ENCODE results near the gene ATG16L1. TPM values are rescaled to one million over a fixed set of nuclear protein-coding genes. Genes with fewer than 3 reads are reported as not detected.
"Not testable (repeated sequence)": the region's sequence is repeated elsewhere in the genome, so short reads cannot be mapped to it uniquely, and the experiment has no call there.

Gene ATG16L1
- total and polyA plus RNA-seq, 3 experiments from 2014 or later: 19.5 to 34.2 (median 32.0) TPM

DNA sequence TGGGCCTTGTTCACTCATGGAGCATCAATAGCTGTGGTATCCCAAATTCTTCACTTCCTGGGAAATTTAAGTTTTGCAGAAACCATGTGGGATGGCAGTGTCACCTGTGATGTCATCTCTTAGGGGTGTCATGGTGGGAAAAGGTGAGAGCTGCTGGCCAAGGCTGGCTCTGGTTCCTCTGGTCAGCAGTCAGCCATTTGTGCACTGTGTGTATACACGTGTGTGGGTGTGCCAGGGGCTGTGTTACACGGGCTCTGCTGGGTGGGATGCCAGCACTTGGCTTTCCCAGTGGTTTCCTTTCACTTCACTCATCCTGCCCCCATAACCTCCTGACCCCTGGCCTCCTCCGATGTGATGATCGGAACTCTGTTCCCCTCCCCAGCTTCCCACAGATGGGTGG, 77.4 kb downstream of the ATG16L1 start:
- Histone ChIP-seq H3K27ac (ENCODE audit: low read depth, low read length) (no peak overlapping the region), H3K4me3 (ENCODE audit: low read length) (no peak overlapping the region), H3K36me3 (ENCODE audit: insufficient read depth, low read length) (no peaks in the 10 kb centered on the region), H3K9me3 (ENCODE audit: low read length) (no peaks in the 10 kb centered on the region), H3K27me3 (ENCODE audit: insufficient read depth, low read length, poor library complexity, severe bottlenecking) (no peaks in the 10 kb centered on the region), H3K4me1 (ENCODE audit: insufficient read depth, low read length) (peaks cover 45% of the 10 kb centered on the region)
- ChIA-PET POLR2A (no interaction called here), CTCF (interaction anchor here (0.9 to 1.2 kb wide), 2 partner anchors 9 to 25 kb away, joined by 3 to 4 read pairs; partner anchors contain the start of gene DGKD)
- Mint-ChIP-seq H3K4me3 (no peak overlapping the region), H3K9me3 (peaks cover 0 to 2% (median 0%) of the 10 kb centered on the region in 5 donors), H3K27me3 (no peaks in the 10 kb centered on the region), H3K36me3 (peaks cover 0 to 4% (median 0%) of the 10 kb centered on the region in 3 donors), H3K4me1 (peaks cover 32 to 42% (median 37%) of the 10 kb centered on the region in 3 donors), H3K27ac (peak overlapping the region in 3 of 8 donors; percentile 69 to 71 (median 70))
- DNase-seq: no peak

DNA sequence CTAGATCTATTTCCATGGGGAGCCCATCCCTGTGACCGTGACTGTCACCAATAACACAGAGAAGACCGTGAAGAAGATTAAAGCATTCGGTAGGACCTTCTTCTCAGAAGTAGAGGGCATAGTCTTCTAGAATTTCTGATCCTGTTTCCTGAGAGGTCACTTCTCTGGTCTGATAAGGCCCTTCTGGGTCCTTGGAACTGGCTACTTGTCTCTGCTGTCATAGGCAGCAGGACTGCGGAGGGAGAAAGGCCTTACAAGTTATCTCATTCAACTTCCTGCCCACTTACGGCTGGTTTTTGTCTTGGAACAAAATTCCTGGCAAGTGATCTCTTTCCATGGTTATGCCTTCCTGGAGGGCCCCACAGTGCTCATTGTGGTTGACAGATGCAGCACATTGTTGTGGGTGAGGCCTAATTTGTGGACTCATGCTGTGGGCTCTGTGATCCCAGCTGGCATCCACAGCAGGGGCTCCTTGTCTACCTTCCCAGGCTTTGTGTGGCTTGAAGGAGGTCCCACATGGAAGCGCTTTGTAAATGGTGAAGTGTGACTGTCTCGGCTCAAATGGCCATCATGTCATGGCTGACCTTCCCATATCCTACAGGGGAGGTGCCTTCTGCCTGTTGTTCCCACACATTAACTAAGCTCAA, 78.1 kb downstream of the ATG16L1 start:
- no peaks in the 10 kb centered on the region for H3K9me3 Mint-ChIP-seq
- DNase-seq: no peak
- no peaks in the 10 kb centered on the region for H3K9me3 ChIP-seq (ENCODE audit: low read length)
- peaks cover 51% of the 10 kb centered on the region for H3K4me1 ChIP-seq (ENCODE audit: insufficient read depth, low read length)
- H3K27ac Mint-ChIP-seq: peak overlapping the region in 6 of 8 donors; percentile 51 to 77 (median 70)
- no peaks in the 10 kb centered on the region for H3K27me3 ChIP-seq (ENCODE audit: insufficient read depth, low read length, poor library complexity, severe bottlenecking)
- no peak overlapping the region for H3K27ac ChIP-seq (ENCODE audit: low read depth, low read length)
- no peaks in the 10 kb centered on the region for H3K27me3 Mint-ChIP-seq
- peaks cover 0 to 2% (median 0%) of the 10 kb centered on the region in 3 donors for H3K36me3 Mint-ChIP-seq
- no peaks in the 10 kb centered on the region for H3K36me3 ChIP-seq (ENCODE audit: insufficient read depth, low read length)
- CTCF ChIA-PET: interaction anchor here (1.2 to 3.3 kb wide), 3 partner anchors 9 to 24 kb away, joined by 3 to 18 read pairs (median 9); partner anchors contain the start of gene DGKD
- peaks cover 32 to 49% (median 41%) of the 10 kb centered on the region in 3 donors for H3K4me1 Mint-ChIP-seq
- peak overlapping the region in 1 of 7 donors; percentile 6 for H3K4me3 Mint-ChIP-seq
- POLR2A ChIA-PET: no interaction called here
- H3K4me3 ChIP-seq (ENCODE audit: low read length): no peak overlapping the region

DNA sequence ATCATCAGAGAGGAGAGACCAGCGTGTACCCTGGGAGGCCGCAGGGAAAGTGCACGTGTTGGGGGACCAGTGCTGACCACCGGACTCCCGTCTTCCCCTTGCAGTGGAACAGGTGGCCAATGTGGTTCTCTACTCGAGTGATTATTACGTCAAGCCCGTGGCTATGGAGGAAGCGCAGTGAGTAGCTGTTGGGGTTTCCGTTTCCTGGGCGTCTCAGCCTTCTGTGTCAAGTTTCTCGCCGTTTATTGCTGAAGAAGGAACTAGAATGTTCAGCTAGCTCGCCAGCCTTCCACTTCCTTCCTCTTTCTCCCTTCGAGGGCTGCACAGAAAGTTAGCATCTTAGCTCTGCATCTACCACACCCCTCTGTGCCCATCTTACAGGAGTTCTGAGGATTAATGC, 80.1 kb downstream of the ATG16L1 start:
- H3K4me1 Mint-ChIP-seq: peaks cover 32 to 62% (median 50%) of the 10 kb centered on the region in 3 donors
- H3K4me3 Mint-ChIP-seq: peak overlapping the region; percentile 5 to 81 (median 72)
- Histone ChIP-seq H3K36me3 (ENCODE audit: insufficient read depth, low read length) (no peaks in the 10 kb centered on the region), H3K4me1 (ENCODE audit: insufficient read depth, low read length) (peaks cover 59% of the 10 kb centered on the region), H3K27me3 (ENCODE audit: insufficient read depth, low read length, poor library complexity, severe bottlenecking) (no peaks in the 10 kb centered on the region), H3K4me3 (ENCODE audit: low read length) (peak overlapping the region; percentile 12), H3K27ac (ENCODE audit: low read depth, low read length) (peak overlapping the region; percentile 48), H3K9me3 (ENCODE audit: low read length) (no peaks in the 10 kb centered on the region)
- peaks cover 0 to 2% (median 0%) of the 10 kb centered on the region in 3 donors for H3K36me3 Mint-ChIP-seq
- H3K27me3 Mint-ChIP-seq: no peaks in the 10 kb centered on the region
- CTCF ChIA-PET: interaction anchor here (0.8 to 3.3 kb wide), 10 partner anchors 10 to 112 kb away, joined by 3 to 18 read pairs (median 6); partner anchors contain the start of genes ATG16L1 and DGKD
- no peaks in the 10 kb centered on the region for H3K9me3 Mint-ChIP-seq
- peak; percentile 59 to 86 (median 84) for DNase-seq
- POLR2A ChIA-PET: interaction anchor here (0.6 to 2.0 kb wide), 13 partner anchors 9 to 1654 kb away, joined by 3 to 12 read pairs (median 4); partner anchors contain the start of gene DGKD
- peak overlapping the region; percentile 85 to 99 (median 98) for H3K27ac Mint-ChIP-seq

DNA sequence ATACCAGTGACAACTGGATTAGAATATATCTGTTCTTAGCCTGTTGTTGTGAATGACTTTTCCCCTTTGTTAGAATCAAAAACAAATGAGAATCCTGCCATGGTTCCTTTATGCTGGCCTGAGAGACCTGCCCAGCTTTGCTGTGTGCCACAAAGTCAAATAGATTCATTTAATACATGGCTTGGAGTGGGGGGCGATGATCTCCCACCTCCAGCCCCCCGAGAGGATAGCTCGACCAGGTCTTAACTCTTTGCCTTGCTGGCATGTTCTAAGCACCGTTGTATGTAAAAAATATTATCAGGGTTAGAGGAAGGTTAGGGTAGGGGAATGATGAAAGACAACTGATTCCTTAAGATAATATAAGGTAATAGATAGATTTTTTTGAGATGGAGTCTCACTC, 80.7 kb downstream of the ATG16L1 start:
- Histone ChIP-seq H3K9me3 (ENCODE audit: low read length) (no peaks in the 10 kb centered on the region), H3K36me3 (ENCODE audit: insufficient read depth, low read length) (no peaks in the 10 kb centered on the region), H3K27ac (ENCODE audit: low read depth, low read length) (peak overlapping the region; percentile 34), H3K4me1 (ENCODE audit: insufficient read depth, low read length) (peaks cover 59% of the 10 kb centered on the region), H3K4me3 (ENCODE audit: low read length) (peak overlapping the region; percentile 12), H3K27me3 (ENCODE audit: insufficient read depth, low read length, poor library complexity, severe bottlenecking) (no peaks in the 10 kb centered on the region)
- ChIA-PET POLR2A (interaction anchor here (0.6 to 2.0 kb wide), 11 partner anchors 15 to 1655 kb away, joined by 3 to 12 read pairs (median 5); partner anchors contain the start of gene DGKD), CTCF (interaction anchor here (1.2 to 3.3 kb wide), 8 partner anchors 10 to 111 kb away, joined by 3 to 18 read pairs (median 8); partner anchors contain the start of genes ATG16L1 and DGKD)
- Mint-ChIP-seq H3K4me1 (peaks cover 32 to 62% (median 50%) of the 10 kb centered on the region in 3 donors), H3K9me3 (no peaks in the 10 kb centered on the region), H3K36me3 (peaks cover 0 to 2% (median 0%) of the 10 kb centered on the region in 3 donors), H3K27ac (peak overlapping the region; percentile 85 to 99 (median 98)), H3K27me3 (no peaks in the 10 kb centered on the region), H3K4me3 (peak overlapping the region in 6 of 7 donors; percentile 64 to 81 (median 76))
- no peak for DNase-seq

DNA sequence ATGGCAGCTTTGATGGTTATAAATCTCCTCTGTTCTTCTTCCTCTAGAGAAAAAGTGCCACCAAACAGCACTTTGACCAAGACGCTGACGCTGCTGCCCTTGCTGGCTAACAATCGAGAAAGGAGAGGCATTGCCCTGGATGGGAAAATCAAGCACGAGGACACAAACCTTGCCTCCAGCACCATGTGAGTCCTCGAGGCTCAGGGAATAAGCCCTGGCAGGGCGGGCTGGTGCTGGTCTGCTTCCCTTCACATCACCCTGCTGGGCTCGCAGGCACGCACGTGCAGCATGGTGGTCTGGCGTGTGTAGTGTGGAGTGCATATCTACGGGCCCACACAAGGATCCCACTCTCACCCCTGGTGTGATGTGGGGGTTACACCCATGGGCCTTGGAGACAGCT, 83.4 kb downstream of the ATG16L1 start:
- H3K9me3 Mint-ChIP-seq: no peaks in the 10 kb centered on the region
- H3K4me3 Mint-ChIP-seq: no peak overlapping the region
- H3K36me3 Mint-ChIP-seq: peaks cover 0 to 2% (median 0%) of the 10 kb centered on the region in 3 donors
- H3K27ac Mint-ChIP-seq: peak overlapping the region in 4 of 8 donors; percentile 17 to 71 (median 35)
- ChIA-PET POLR2A (no interaction called here), CTCF (interaction anchor here (0.8 kb wide), 1 partner anchor 19 kb away, joined by 3 read pairs; no protein-coding TSS in a partner anchor)
- no peaks in the 10 kb centered on the region for H3K36me3 ChIP-seq (ENCODE audit: insufficient read depth, low read length)
- no peaks in the 10 kb centered on the region for H3K9me3 ChIP-seq (ENCODE audit: low read length)
- H3K27me3 Mint-ChIP-seq: peaks cover 3% of the 10 kb centered on the region in 2 donors
- peaks cover 55% of the 10 kb centered on the region for H3K4me1 ChIP-seq (ENCODE audit: insufficient read depth, low read length)
- H3K4me1 Mint-ChIP-seq: peaks cover 26 to 61% (median 42%) of the 10 kb centered on the region in 3 donors
- H3K4me3 ChIP-seq (ENCODE audit: low read length): no peak overlapping the region
- H3K27ac ChIP-seq (ENCODE audit: low read depth, low read length): no peak overlapping the region
- DNase-seq: no peak
- no peaks in the 10 kb centered on the region for H3K27me3 ChIP-seq (ENCODE audit: insufficient read depth, low read length, poor library complexity, severe bottlenecking)

DNA sequence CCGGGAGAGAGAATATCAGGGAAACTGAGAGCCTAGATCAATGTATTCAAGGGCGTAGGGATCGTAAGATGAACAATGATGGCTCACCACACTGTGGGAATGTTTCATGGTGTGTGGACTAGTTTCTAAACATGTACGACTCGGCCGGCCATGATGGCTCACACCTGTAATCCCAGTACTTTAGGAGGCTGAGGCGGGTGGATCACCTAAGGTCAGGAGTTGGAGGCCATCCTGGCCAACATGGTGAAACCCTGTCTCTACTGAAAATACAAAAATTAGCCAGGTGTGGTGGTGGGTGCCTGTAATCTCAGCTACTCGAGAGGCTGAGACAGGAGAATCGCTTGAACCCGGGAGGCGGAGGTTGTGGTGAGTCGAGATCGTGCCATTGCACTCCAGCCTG, 84.6 kb downstream of the ATG16L1 start:
- POLR2A ChIA-PET; DNase-seq; H3K27me3 ChIP-seq (ENCODE audit: insufficient read depth, low read length, poor library complexity, severe bottlenecking); H3K27me3 Mint-ChIP-seq; H3K9me3 ChIP-seq (ENCODE audit: low read length); H3K36me3 Mint-ChIP-seq; H3K9me3 Mint-ChIP-seq; H3K4me3 ChIP-seq (ENCODE audit: low read length); H3K4me3 Mint-ChIP-seq; H3K36me3 ChIP-seq (ENCODE audit: insufficient read depth, low read length); H3K27ac ChIP-seq (ENCODE audit: low read depth, low read length): not testable (repeated sequence)
- peaks cover 24 to 52% (median 37%) of the 10 kb centered on the region in 3 donors for H3K4me1 Mint-ChIP-seq
- H3K4me1 ChIP-seq (ENCODE audit: insufficient read depth, low read length): peaks cover 43% of the 10 kb centered on the region
- CTCF ChIA-PET: interaction anchor here (0.9 kb wide), 1 partner anchor 84 kb away, joined by 3 read pairs; the partner anchor contains the start of gene ATG16L1
- peak overlapping the region in 2 of 8 donors; percentile 22 to 57 for H3K27ac Mint-ChIP-seq

DNA sequence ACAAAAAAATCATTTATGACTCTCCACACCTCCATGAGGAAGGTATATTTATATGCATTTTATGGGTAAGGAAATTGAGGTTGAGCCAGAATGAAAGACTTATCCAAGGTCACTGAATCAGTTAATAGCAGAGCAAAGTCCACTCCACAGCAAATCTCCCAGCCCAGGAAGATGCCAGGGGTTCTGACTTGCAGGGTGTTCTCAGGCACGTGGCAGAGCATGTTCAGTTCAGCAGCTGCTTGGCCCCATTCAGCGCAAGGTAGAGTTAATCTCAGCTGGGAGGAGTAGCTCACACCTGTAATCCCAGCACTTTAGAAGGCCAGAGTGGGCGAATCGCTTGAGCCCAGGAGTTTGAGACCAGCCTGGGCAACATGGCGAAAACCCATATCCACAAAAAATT, 85.1 kb downstream of the ATG16L1 start:
- no peaks in the 10 kb centered on the region for H3K27me3 ChIP-seq (ENCODE audit: insufficient read depth, low read length, poor library complexity, severe bottlenecking)
- H3K9me3 ChIP-seq (ENCODE audit: low read length): no peaks in the 10 kb centered on the region
- peaks cover 38% of the 10 kb centered on the region for H3K4me1 ChIP-seq (ENCODE audit: insufficient read depth, low read length)
- no peak overlapping the region for H3K27ac ChIP-seq (ENCODE audit: low read depth, low read length)
- no peak overlapping the region for H3K4me3 ChIP-seq (ENCODE audit: low read length)
- H3K36me3 ChIP-seq (ENCODE audit: insufficient read depth, low read length): no peaks in the 10 kb centered on the region
- no peak for DNase-seq
- Mint-ChIP-seq H3K27ac (no peak overlapping the region), H3K36me3 (peaks cover 0 to 2% (median 0%) of the 10 kb centered on the region in 3 donors), H3K4me1 (peaks cover 19 to 48% (median 32%) of the 10 kb centered on the region in 3 donors), H3K4me3 (no peak overlapping the region), H3K9me3 (no peaks in the 10 kb centered on the region), H3K27me3 (peaks cover 3% of the 10 kb centered on the region in 2 donors)
- POLR2A ChIA-PET: no interaction called here
- CTCF ChIA-PET: interaction anchor here (0.9 to 1.8 kb wide), 3 partner anchors 12 to 107 kb away, joined by 3 to 4 read pairs (median 4); partner anchors contain the start of gene ATG16L1

DNA sequence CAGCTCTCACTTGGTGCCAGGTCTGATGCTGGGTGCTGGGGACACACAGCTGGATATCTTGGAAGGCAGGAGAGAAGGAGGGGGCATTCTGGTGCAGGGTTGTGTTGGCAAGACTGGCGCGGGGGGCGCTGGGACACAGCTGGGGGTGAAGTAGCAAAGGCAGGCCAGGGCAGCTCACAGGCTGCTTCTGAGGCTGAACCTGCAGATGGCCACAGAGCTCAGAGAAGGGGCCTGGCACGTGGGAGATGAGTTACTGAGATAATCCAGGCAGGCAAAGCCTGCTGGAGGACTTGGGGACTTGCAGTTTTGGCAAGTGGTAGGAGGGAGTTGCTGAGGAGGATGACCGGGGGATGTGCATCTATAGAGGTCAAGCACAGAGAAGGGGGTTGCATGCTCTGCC, 86.6 kb downstream of the ATG16L1 start:
- CTCF ChIA-PET: interaction anchor here (1.0 to 2.4 kb wide), 5 partner anchors 8 to 105 kb away, joined by 3 to 8 read pairs (median 4); partner anchors contain the start of gene DGKD

More for the DNA sequence above, 86.6 kb downstream of the ATG16L1 start:
- POLR2A ChIA-PET: no interaction called here
- no peaks in the 10 kb centered on the region for H3K9me3 ChIP-seq (ENCODE audit: low read length)
- H3K27me3 ChIP-seq (ENCODE audit: insufficient read depth, low read length, poor library complexity, severe bottlenecking): no peaks in the 10 kb centered on the region
- no peaks in the 10 kb centered on the region for H3K36me3 ChIP-seq (ENCODE audit: insufficient read depth, low read length)
- Mint-ChIP-seq H3K9me3 (no peaks in the 10 kb centered on the region), H3K4me3 (no peak overlapping the region), H3K27me3 (peaks cover 3% of the 10 kb centered on the region in 2 donors), H3K27ac (peak overlapping the region in 1 of 8 donors; percentile 65), H3K4me1 (peaks cover 10 to 36% (median 22%) of the 10 kb centered on the region in 3 donors), H3K36me3 (peaks cover 0 to 3% (median 0%) of the 10 kb centered on the region in 3 donors)
- H3K4me3 ChIP-seq (ENCODE audit: low read length): no peak overlapping the region
- H3K4me1 ChIP-seq (ENCODE audit: insufficient read depth, low read length): peaks cover 23% of the 10 kb centered on the region
- DNase-seq: no peak
- H3K27ac ChIP-seq (ENCODE audit: low read depth, low read length): no peak overlapping the region
